SK-MEL-5 (cell line): ENCODE data around the gene ING5. TPM values are rescaled to one million over a fixed set of nuclear protein-coding genes. Genes with fewer than 3 reads are reported as not detected.
"Not testable (repeated sequence)": the region's sequence is repeated elsewhere in the genome, so short reads cannot be mapped to it uniquely, and the experiment has no call there.

ENCODE experiments used
- DNase-seq: peaks from one replicate; pipeline ENCODE4 v3.0.0-alpha.2; 2016; ENCODE audit warnings: low read depth, low spot score
- in situ Hi-C: cut with HindIII; loops from 2 replicates; pipeline ENCODE4 v1.10.0; 2016; ENCODE audit warnings: low sequenced_read_pairs, high pct_unique_total_duplicates, low pct_unique_long_range_greater_than_20kb
- polyA plus RNA-seq, 2 experiments: library from polyadenylated mRNA; depleted of rRNA; stranded (reverse); fragments of >200 nt; gene quantifications; 2 replicates each; pipeline ENCODE4 v1.2.3, GENCODE V29; 2015
- total RNA-seq: library from RNA; depleted of rRNA; stranded (reverse); fragments of >200 nt; shearing (Covaris generic); gene quantifications from 2 replicates; pipeline ENCODE4 v1.2.3, GENCODE V29; 2014; rRNA removed

ING5 gene
- 23.9 and 24.2 TPM in 2 replicates for total RNA-seq
- 28.3 and 29.3 TPM in 2 replicates for polyA plus RNA-seq (2015; cell fraction: cytosol; rRNA removed)
- 78.7 and 144 TPM in 2 replicates for polyA plus RNA-seq (2015; cell fraction: nucleus; rRNA removed)

DNA sequence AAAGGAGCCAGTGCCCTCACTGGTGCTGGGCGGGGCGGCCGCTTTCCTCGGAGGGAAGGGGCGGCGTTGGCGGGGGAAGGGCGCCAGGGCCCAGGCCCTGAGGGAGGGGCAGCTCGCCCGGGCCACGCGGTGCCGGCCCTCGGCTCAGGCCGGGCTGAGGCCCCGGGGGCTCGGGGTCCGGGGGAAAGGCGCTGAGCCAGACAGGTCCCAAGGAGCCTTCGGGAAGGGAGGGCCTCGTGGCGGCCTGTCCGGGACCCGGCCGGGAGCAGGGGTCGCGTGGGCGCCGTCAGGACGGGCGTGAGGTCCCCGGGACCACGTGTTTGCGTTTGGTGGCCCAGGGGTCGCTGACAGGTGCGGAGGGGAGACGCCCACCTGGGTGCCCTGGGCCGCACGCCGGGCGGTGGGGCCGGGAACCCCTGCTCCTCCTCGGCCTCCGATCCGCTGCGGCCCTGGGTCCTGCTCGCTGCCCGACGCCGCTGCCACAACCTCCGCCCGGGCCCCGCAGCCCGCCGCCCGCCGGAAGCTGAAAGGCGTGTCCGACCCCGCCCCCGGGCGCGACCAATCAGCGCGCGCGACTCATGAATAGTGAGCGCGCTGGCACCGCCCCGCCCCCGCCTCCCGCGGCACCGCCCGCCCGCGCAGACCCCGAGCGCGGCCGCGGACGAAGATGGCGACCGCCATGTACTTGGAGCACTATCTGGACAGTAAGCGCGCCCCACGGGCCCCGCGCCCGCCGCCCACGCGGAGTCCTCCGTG, at the start of gene ING5:
ING5 (plus strand) TSS at position 641 of the 756 bp plus-strand sequence; CDS start at position 668, 27 bp downstream.
- in situ Hi-C loops, result no loop called here

DNA sequence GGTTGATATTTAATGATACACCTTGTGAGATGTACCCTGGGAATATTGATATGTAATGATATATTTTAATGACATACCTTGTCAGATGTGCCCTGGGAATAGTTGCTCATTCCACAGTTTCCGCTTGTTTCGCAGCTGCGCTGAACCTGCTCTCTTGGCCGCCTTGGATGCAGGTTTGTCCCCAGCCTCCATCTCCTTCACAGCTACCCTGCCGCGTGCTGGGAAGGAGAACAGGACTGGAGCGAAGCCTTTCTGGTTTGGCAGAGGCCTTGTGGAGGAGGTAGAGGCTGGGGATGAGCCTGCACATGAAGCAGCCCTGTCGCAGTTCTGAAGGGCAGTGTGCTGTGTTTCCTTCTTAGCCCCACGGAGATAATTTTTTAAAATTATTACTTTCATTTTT, 49.7 kb upstream of the ING5 start:
- DNase-seq, result no peak
- in situ Hi-C loops, result no loop called here

More for the DNA sequence above, at the start of gene ING5:
- DNase-seq, result peak; percentile 92

DNA sequence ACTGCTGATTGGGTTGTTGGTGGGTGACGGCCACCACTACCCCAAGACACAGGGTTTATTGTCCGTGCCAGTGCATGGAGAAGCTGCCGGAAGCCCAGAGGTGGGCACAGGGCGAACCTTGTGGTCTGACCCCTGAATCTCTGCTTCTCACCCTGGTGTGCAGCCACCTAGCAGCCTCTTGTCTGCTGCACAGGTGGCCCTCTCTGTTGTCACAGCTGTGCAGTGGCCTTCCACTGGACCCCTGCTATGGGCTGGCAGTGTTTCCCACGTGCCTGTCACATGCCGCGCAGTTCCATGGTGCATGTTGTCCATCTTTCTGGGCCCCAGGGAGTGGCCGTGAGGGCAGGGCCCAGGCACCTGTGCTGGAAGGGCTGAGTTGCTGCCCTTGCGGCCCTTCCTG, 49.1 kb upstream of the ING5 start:
- in situ Hi-C loops, result no loop called here
- DNase-seq, result no peak

DNA sequence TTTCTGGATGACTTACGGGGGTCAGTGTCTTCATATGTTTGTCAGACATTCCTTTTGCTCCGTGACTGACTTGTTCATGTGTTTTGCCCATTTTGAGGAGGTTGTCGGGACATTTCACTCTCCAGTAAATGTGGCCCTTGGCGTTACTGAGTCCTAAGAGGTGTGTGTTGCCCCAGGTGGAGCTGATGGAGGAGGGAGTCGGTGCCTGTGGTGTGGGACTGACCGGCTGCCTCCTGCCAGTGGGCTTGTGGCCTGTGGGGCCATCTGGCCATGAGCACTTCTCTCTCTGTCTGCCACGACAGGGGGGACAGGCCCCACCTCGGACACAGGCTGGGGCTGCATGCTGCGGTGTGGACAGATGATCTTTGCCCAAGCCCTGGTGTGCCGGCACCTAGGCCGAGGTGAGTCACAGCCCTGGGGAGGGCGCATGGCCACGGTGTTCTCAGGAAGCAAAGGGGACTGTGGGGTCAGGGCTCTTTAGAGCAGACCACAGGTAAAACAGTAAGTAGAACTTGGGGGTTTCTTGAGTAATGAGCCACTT, 48.6 kb upstream of the ING5 start:
- in situ Hi-C loops, result no loop called here
- no peak for DNase-seq

DNA sequence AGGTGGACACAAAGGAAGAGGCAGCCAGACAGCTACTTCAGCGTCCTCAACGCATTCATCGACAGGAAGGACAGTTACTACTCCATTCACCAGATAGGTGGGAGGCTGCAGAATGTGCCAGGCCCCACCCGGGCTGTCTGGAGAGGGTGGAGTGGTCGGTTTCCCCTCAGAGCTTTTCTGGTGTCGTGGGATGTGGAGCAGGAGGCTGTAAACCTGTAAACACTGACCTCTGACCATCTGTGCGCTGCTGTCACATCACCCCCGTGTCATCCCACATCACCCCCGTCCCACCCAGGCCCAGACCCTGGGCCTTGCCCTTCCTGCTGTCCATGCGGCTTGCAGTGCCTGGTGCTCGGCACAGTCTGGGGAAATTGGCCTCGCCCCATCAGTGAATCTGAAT, 47.3 kb upstream of the ING5 start:
- in situ Hi-C loops, result no loop called here
- DNase-seq, result no peak

DNA sequence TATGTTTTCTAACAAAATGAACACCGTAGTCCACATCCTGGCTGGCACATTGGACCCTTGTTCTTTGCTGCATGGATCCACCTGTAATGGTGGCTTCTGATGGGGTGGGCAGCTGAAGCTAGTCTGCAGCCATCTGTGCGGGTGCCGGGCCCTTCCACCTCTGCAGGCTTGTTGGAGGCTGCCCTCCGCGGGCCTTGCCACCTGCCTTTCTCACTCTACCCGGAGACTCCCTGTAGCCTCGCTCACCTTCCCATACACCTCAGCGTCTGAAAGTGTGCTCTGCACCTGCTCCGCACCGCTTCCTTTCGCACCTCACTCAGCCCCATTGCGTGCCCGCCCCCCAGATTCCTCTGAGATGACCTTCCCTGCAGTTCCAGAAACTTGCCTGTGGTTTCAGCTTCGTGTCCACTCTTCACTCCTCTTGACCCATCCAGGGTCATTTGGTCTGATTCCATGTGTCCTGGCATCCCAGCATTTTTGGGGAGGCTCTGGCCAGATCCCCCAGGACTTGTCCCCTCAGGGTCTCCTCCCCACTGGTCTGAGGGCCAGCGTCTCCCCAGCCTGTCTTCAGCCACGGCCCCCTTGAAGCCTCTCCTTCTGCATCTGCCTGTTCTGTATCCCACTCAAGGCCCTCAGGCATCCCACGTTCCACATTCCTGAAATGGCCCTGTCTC, 46.2 kb upstream of the ING5 start:
- DNase-seq, result no peak
- in situ Hi-C loops, result no loop called here

DNA sequence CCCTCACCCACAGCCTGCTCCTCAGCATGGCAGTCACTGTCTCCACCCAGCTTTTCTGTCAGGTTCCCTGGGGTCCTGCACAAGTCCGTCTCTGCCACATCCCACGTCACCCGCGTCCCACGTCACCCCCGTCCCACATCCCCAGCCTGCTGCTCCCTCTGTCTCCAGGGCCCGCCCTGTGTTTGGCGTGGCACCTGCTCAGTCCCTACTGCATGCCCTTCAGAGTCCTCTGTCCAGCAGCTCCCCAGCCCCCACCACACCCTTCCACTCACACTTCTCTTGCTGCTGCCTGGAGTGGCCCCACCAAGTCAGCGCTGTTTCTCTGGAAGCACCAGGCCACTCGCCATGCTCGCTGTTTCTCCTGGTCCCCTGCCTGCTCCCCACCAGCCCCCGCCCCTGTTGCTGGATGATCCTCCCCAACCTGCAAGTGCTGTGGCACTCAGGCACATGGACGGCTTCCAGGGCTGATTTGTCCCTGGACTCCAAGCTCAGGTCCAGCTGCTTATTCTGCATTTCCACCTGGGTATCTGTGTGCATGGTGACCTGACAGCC, 45.6 kb upstream of the ING5 start:
- DNase-seq, result no peak
- in situ Hi-C loops, result no loop called here

DNA sequence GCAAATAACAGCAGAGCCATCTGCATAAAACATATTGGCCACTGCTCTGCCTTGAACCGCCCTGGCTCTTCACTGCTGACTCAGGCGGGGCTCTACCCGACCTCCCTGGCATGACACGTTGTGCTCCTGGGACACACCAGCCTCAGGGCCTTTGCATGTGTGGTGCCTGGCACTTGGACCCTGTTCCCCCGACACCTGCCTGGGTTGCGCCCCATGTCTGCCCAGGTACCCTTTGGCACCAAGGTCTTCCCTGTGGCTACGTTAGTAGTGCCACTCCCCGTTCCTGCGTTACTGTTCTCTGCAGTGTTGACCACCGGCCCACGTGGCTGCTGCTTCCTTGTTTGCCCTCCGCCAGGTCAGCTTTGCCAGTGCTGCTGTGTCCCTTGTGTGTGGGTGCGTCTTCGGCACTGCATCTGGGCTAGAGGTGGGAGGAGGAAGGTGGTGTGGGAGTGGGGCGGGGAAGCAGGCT, 44.0 kb upstream of the ING5 start:
- no peak for DNase-seq
- in situ Hi-C loops, result no loop called here

DNA sequence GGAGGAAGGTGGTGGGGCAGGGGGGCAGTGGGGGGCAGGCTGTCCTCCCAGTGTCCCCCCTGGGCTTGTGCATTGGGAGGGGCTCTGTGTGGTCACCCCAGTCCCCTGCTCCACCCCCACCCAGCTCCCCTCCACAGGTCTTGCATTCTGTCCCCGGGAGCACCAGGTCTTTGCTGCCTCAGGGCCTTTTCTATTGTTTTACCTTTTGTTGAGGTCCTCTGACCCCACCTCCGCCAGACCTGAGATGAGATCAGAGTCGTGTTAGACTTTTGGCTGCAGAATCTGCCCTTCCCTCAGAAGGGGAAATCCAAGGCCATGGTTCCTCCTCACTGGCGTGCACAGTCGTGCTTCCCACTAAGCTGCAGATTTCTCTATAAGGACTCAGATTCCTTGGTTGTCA, 43.5 kb upstream of the ING5 start:
- in situ Hi-C loops, result no loop called here
- DNase-seq, result no peak

DNA sequence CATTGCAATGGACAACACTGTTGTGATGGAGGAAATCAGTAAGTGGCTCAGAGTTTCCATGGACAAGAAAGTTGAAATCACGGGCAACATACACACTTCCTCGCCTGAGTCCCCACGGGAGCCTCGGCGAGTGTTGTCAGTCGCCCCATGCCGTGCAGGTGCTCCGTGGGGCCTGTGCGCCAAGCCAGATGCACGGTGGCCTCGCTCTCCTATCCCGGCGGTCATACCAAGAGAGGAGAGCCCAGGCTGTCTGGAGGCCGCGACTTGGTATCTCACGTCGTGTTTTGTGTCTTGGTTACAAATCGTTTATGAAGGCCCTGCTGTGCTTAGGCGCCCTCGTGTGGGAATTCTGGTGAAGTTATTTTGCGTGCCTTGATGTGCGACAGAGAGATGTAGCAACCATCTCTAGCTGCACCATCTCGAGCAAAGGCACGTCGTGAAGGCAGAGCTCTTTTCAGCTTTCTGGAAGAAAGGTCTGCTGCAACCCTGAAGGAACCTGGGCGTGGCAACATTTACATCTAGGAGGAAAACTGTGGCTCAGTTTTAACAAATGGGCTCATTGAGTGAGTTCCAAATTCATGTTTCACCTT, 42.6 kb upstream of the ING5 start:
- in situ Hi-C loops, result no loop called here

DNA sequence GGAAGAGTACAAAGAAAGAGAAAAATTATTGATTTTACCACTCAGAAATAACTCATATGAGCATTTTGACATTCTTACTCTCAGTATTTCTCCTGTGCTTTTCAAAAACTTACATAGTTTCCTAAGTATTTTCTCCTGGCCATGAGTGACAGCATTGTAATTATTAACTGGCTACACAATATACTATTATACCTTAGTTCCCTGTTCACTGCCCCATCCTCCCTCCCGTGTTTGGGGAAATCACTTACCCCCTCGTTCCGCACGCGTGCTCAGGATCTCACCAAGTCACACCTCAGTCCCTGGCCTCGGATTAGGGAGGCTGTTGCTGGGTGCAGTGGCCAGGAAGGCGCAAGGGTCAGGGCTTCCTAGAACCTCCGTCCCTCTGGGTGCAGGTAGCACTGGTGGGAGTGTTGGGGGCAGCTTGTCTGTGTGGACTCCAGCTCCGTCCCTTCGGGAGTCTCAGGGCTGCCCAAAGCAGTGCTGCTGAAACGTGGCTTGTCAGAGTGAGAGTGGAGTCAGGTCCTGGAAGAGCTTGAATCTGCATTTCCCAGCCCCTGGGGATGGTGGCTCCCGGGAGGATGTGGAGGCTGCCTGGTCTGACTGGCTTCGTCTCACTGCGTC, 41.1 kb upstream of the ING5 start:
- in situ Hi-C loops, result no loop called here
- no peak for DNase-seq

More for the DNA sequence above, 42.6 kb upstream of the ING5 start:
- DNase-seq, result peak; percentile 86

DNA sequence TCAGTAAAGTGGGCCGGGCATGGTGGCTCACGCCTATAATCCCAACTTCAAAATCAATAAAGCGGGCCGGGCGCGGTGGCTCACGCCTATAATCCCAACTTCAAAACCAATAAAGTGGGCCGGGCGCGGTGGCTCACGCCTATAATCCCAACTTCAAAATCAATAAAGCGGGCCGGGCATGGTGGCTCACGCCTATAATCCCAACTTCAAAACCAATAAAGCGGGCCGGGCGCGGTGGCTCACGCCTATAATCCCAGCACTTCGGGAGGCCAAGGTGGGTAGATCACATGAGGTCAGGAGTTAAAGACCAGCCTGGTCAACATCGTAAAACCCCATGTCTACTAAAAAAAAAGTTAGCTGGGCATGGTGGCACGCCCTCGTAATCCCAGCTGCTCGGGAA, 39.1 kb upstream of the ING5 start:
- in situ Hi-C loops, result not testable (repeated sequence)

DNA sequence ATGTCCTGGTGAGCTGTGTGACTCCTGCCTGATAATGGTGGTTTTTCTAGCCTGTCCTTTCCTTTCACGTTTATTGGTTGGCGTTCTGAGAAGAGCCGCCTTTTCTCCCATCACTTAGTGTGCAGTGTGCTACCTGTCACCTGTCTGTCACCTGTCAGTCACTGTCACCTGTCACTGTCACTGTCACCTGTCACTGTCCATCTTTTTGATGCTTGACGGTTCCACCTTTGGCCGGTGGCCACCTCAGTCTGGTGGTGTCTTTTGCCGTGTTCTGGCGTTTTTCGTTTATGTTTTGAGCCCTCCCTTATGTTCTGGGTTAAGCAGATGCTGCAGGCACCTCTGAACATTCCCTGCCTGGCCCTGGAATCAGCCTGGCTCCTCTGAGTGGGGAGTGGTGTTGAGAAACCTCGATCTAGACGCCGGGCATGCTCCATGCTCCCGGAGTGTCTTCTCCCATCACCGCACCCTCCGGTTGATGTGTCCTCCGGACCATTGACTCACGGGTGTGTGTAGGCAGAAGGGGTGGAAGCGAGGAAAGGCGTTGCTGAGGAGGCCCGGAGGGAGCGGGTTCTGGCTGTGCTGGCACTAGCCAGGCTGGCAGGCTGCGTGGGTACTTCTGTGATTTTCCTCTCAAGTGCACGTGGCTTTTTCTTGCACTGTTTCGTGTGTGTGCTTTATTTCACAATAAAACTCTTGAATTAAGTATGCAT, 36.0 kb upstream of the ING5 start:
- no peak for DNase-seq
- in situ Hi-C loops, result no loop called here

More for the DNA sequence above, 39.1 kb upstream of the ING5 start:
- not testable (repeated sequence) for DNase-seq

DNA sequence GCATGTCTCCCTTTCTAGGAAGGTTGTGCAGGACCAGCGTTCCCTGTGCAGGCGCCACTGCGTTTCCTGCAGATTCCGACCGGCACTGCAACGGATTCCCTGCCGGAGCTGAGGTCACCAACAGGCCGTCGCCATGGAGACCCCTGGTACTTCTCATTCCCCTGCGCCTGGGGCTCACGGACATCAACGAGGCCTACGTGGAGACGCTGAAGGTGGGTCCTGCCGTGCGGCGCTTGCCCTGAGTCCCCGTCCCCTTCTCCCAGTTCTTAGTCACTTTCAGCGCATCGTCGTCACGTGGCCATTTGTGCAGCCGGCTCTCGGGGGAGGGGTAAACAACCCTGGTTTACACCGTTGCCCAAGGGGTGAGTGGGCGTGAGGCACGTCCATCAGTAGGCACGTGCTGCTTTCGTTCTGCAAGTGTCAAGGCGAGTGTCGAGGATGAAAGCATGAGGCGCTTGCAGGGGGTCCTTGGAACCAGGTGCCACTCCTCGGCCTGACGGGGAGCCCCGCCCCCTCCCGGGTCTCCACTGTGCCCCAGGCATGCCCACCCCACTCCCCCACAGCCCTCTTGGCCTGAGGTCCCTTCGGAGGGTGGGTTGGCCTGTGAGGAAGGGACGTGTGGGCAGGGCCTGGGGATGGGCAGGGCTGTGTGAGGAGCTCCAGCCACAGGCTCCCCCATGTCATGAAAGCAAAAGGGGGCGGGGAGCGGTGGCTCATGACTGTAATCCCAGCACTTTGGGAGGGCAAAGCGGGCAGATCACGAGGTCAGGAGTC, 35.0 kb upstream of the ING5 start:
- in situ Hi-C loops, result no loop called here

DNA sequence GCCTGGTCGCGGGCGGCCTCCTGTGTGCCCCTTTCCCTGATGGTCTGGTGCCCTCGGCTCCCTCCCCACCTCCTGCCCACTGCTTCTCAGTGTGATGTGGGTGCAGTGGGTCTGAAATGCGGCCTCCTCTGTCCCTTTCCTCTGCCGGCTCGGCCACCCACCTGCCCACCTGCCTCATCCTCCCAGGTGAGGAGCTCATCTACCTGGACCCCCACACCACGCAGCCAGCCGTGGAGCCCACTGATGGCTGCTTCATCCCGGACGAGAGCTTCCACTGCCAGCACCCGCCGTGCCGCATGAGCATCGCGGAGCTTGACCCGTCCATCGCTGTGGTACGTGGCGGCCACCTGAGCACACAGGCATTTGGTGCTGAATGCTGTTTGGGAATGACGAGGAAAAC, 33.5 kb upstream of the ING5 start:
- in situ Hi-C loops, result no loop called here
- no peak for DNase-seq

More for the DNA sequence above, 35.0 kb upstream of the ING5 start:
- DNase-seq, result no peak

DNA sequence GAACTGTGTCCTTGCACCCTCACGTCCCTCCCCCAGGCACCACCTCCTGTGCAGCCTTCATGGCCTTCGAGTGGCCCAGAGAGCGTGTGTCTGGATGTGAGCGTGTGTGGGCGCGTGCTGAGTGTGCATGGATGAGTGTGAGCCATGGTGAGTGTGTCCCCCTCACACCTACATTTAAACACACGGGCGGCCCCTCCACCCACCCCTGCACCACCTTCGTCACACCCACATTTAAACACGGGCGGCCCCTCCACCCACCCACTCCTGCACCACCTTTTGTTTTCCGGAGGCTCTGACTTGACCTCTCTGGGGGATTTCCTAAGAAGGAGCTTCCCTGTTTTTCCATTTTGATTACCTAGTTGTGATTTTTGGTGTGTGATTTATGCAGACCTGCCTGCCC, 33.0 kb upstream of the ING5 start:
- in situ Hi-C loops, result no loop called here

More for the DNA sequence above, 33.0 kb upstream of the ING5 start:
- no peak for DNase-seq
